Measurements from ENCODE around the gene RAB44.

GRCh38 chr6:36728289-36729160 lies 30.9 kb downstream of the RAB44 start:
- no peak for TF ChIP-seq EZH2 (IDR thresholded peaks at IDR 0.05; ENCODE audit: borderline replicate concordance, low read length)
- TF ChIP-seq, protein P1, sequence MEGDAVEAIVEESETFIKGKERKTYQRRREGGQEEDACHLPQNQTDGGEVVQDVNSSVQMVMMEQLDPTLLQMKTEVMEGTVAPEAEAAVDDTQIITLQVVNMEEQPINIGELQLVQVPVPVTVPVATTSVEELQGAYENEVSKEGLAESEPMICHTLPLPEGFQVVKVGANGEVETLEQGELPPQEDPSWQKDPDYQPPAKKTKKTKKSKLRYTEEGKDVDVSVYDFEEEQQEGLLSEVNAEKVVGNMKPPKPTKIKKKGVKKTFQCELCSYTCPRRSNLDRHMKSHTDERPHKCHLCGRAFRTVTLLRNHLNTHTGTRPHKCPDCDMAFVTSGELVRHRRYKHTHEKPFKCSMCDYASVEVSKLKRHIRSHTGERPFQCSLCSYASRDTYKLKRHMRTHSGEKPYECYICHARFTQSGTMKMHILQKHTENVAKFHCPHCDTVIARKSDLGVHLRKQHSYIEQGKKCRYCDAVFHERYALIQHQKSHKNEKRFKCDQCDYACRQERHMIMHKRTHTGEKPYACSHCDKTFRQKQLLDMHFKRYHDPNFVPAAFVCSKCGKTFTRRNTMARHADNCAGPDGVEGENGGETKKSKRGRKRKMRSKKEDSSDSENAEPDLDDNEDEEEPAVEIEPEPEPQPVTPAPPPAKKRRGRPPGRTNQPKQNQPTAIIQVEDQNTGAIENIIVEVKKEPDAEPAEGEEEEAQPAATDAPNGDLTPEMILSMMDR (conservative IDR thresholded peaks at IDR 0.05 in 1 of 2, IDR thresholded peaks at IDR 0.05 in 1 of 2; ENCODE audit: extremely low read depth in 1 of 2, insufficient read depth in 1 of 2, low read depth in 1 of 2, low read length in 2 of 2), result no peak

All from mammary epithelial cell (primary cell).